Islet of Langerhans (tissue), 1 donor: Measurements from ENCODE around the gene OR5B3.
"Not testable (repeated sequence)": the region's sequence is repeated elsewhere in the genome, so short reads cannot be mapped to it uniquely, and the experiment has no call there.

Source experiments
- FAIRE-seq: peaks from one replicate; lab custom pipeline; 2011; peaks lifted over from hg19 to GRCh38; lab: Jason Lieb, UNC

OR5B3 gene

DNA sequence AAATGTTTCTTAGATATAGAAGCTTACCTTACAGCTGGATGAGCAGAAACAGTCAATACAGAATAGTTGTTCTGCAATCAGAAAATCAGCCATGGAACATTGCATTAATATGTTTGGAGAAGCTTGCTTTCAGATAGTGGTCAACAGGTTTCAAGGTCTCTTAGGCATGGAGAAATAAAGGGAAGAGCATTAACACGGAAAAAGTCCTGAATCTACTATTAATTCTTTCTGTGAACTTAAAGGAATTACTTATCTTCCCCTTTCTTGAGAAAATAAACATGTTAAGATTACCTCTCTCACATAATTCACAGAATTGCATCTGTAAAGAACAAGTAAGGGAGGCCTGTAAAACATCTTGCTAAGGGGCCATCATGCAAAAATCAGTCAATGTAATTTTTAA, at the start of gene OR5B3:
TSS of gene OR5B3 (minus strand) at position 101 of the 400 bp plus-strand sequence. CDS start 3,465 bp downstream, outside the sequence.
- no peak for FAIRE-seq

- no peak for FAIRE-seq
Measured at GRCh38 chr11:58451585-58451984, 44.9 kb upstream of the OR5B3 start.

DNA sequence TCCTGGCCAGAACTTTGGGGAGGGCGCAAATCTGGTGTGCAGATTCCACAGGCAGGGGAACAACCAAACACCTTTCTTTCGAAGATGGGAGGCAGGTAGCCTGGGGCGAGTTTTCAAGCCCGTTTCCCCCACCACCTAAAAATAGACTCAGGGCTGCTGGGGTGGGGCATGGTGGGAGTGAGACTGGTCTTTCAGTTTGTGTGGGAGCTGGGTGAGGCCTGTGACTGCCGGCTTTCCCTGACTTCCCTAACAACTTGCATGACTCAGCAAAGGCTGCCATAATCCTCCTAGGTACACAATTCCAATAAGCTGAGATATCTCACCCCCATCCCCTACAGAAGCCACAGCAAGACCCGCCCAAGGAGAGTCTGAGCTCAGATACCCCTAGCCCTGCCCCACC, 39.6 kb upstream of the OR5B3 start:
- no peak for FAIRE-seq

DNA sequence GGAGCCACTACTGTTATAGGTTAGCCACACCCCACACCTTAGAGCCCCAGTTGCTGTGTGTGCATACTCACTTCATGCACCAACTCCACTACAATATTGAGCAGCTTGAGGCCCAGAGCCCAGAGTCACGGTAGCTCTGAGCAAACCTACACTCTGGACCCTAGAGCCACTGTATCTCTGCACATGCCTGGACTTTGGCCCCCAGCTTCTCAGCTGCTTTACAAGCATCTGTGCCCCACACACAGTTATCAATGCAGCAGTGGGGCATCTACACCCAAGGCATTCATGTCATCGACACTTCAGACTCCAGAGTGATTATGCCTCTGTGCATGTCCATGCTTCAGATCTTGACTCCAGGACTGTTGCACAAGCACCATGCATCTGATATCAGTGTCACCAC, 37.6 kb upstream of the OR5B3 start:
- FAIRE-seq: no peak

DNA sequence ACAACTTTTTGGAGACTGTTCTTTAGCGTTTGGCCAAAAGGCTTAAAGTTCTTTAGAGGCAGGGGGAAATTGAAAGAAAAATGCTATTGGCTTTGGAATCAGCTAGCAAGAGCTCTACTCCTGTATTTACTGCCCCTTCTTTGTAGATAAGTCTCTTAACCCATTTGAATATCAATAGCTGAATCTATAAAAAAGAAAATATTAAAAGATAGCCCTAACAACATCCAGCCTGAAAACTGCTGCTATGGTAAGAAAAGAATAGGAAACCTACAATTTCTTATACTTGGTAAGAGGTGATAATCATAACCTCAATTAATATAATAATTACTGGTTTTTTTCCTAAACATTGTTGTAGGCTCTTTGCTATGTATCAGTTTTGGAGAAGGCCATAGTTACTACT, 35.5 kb upstream of the OR5B3 start, which contains the start of gene OR5B12:
TSS of gene OR5B12 (minus strand) at position 101 of the 400 bp plus-strand sequence. CDS start 2,085 bp downstream, outside the sequence.
- no peak for FAIRE-seq

DNA sequence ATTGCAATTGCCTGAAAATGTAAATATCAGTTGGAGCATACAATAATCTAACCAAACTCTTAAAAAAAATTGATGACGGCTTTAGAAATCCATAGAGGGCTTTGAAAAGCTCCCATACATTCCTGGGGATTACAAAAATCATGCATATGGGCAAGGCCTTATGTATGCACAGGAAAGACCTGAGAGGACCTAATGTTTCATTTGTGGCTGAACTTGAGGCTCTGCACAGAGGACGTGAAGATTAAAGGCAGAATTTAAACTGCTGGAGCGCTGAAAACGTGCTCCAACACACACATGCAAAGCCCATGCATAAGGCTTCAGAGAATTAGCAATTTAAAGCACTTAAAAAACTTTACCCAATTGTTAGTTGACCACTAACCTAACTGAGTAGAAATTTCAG, 31.8 kb upstream of the OR5B3 start:
- no peak for FAIRE-seq

DNA sequence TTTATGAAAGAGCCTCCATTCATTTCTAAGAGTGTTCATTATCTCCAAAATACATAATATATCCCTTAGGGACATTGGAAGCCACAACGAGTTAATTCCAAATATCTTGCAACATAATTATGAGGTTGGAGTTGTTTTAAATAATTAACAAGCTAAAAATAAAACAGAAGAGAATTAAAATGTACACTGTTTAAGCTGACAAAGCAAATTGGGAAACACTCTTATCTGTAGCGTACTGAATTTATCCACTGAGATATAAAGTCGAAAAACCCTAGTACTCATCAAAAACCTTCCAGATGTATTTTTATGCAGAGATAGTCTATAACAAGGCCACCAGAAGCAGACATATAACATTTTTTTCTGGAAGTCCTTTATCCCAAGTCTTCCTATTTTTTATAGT, 27.5 kb upstream of the OR5B3 start:
- FAIRE-seq: no peak

DNA sequence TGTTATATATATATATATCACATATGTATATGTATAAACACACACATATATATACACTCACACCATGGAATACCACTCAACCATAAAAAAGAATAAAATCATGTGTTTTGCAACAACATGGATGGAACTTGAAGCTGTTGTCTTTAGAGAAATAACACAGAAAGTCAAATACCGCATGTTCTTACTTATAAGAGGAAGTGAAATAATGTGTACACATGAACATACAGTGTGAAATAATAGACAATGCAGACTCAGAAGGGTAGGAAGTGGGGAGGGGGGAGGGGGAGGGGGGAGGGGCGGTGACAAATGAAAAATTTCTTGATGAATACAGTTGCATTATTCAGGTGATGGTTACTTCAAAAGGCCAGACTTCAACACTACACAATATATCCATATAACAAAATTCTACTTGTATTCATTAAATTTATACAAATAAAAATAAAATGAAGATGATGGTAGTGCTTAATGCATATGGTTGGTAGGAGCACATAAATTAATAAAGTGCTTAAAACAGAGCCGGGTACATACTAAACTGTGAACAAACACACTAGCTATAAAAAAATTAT, 27.0 kb upstream of the OR5B3 start:
- no peak for FAIRE-seq

DNA sequence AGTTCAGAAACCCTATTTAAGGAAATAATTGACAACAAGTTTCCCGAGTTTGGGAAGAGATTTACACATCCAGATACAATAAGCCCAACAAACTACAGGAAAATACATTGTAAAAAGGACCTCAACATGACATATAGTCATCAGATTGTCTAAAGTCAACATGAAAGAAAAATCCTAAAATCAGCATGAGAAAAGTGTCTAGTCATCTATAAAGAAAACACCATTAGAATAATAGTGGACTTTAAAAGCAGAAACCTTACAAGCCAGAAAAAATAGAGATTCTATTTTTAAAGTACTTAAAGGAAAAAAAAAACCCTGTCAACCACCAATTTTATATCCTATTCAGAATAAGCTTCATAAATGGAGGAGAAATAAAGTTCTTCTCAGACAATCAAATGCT, 22.6 kb upstream of the OR5B3 start:
- FAIRE-seq: no peak

DNA sequence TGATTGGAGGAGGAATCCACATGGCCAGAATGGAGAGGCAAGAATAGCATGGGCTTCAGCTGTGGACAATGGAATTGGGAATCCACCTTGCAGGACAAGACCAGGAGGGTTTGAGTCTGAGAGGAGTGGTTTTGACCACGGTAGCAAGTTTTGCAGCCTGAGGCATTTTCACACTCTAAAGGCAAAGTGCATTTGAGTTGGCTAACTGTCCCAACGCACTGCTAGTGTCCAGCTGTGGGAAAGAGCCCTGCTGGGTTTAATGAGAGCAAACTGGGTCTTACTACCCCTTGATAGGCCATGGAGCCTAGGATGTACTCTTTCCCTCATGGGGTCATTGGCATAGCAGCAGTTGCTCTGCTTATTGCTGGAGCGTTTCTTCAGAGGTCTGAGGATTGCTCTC, 21.3 kb upstream of the OR5B3 start, which contains the start of gene OR5B2:
TSS of gene OR5B2 (minus strand) at position 101 of the 400 bp plus-strand sequence. CDS start 4,860 bp downstream, outside the sequence.
- no peak for FAIRE-seq

DNA sequence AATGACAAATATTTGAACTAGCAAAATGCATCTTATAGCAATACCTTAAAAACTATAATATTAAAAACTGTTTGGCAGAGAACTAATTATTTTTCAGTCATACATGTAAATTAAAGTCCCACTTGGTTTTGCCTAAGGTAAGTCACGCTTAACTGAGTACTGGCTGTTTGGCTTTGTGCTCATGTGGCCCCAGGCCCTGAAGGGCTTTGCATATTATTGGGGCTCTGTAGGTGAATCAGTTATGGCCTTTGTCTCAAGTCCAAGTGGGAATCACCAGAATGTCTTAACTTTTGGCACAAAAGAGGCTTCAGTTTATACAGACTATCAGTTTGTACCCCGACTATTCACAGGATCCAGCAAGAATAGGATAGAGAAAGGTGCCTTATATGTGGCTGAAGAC, 7.1 kb downstream of the OR5B3 start:
- FAIRE-seq: not testable (repeated sequence)

DNA sequence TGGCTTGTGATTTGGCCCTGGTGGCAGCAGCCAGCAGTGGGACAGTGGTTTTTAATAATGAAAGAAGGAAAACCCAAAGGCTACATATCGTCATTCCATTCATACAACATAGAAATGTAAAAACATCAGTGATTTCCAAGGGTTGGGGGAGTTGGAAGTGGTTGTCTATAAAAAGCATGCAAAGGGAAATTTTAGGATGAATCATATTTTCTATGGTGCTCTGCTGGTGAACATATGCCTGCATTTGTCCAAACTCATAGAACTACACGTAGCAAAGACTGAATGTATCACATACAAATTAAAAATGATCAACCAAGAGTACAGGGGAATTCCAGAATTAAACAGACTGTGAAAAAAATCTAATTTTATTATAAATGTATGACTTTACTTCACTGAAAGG, 11.1 kb downstream of the OR5B3 start:
- FAIRE-seq: no peak

DNA sequence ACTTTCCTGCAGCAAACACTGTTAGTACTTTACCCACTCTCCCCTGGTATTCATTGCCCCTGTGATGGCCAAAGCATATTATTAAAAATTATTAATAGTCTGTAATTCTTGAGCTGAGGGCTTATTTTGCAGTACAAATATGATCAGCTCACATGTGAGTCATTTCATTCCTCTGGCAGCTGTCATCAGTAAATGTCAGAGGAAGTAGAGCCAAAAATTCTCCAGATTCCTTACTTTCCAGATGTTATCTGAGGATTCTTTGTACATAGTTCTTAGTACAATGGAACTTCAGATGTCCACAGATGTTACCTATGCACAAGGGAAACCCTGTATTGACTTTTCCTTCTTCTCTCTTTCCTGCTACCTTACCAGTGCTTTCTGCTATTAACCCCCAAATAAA, 12.5 kb downstream of the OR5B3 start:
- FAIRE-seq: no peak

DNA sequence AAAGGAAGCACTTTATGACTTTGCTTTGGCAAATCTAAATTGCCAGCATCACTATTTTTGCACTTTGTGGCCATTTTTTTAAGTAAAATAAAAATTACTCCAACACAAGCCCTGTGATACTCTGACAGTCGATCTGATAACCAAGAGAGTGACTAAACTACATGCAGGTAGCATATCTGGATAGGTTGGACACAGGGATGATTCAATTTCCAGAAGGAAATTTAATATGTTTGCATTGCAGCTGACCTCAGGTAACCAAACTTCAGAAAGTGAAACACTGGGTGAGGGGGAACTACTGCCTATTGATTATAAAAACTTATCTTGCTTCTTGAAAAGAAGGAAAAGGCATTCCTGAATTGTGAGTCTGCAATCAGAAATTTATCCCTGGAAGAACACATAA, 13.9 kb downstream of the OR5B3 start:
- no peak for FAIRE-seq

DNA sequence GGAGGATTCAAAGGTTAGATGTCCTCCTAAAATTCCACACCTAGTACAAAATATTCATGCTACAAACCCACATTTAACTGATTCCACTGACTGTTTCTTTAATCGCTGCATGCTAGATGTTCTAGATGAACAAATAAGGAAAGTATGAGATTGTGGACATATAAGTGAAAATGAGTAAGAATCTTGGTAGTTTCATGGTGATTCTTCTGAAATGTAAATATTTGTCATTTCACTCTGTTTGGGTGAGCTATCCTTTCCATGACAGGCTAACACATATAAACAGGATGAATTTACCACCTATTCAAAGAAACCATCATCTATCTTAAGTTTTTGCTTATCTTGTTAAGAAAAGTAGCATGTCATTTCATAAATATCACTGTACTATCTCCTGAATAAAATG, 14.8 kb downstream of the OR5B3 start:
- FAIRE-seq: no peak

- no peak for FAIRE-seq
Measured at GRCh38 chr11:58390551-58391063, 16.1 kb downstream of the OR5B3 start.

DNA sequence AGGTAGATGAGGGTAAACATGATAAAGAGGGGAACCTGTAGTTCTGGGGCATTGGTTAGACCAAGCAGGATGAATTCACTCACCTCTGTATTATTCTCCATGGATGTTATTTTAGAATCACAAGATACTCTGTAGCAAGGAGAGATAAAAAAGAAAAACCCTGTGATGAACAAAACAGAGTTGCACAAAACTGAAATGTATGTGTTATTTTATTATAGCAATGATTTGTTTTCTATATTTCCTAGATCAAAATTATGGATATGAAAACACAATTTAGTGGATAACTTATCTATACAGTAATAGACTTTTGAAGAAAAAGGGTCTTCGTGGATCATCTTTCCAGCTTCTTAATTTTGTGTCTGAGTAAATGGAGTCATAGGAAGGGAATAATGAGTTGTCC, 47.7 kb downstream of the OR5B3 start, which contains the start of gene OR5B17:
TSS of gene OR5B17 (minus strand) at position 101 of the 400 bp plus-strand sequence. CDS start at position 101, 0 bp downstream.
- no peak for FAIRE-seq

DNA sequence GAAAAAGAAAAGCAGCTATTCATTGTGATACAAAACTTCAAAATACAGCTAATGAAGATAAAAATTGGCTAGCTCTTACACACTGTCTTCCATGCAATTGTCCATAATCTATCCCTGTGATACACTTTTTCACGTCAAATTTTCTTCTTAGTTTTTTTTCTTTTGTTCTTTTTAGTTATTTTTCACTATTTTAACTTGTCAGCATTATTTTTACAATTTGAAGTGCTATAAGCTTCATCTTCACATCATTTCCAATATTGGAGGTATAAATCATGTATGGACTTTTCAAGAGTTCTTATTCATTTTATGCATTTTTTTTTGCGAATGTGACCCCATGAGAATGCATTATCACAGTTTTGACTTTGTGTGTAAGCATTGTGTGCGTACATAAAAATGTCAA, 51.9 kb downstream of the OR5B3 start:
- no peak for FAIRE-seq
